ENCODE data around the gene GDF11.

- TF ChIP-seq CTCF (IDR thresholded peaks at IDR 0.05): no peak
- TF ChIP-seq POLR2A (IDR thresholded peaks at IDR 0.05): no peak
Observed at GRCh38 chr12:55716582-55716957, 26.4 kb upstream of the GDF11 start.

Data from uterus (tissue), 2 donors.